HCT116 (cell line): ENCODE data around the gene DIS3L. TPM values are rescaled to one million over a fixed set of nuclear protein-coding genes. Genes with fewer than 3 reads are reported as not detected.

Source experiments
- ATAC-seq: fragments of 200-7000 bp; cut with Tn5 transposase; 2 replicates; pipeline ENCODE4 v1.9.1; 2020; ENCODE audit warnings: mild to moderate bottlenecking, moderate library complexity
- BruUV-seq: library from RNA; stranded (reverse); fragments of 400-500 nt; replicated peaks from 2 replicates; lab custom pipeline; 2021; lab: Mats Ljungman, UMichigan
- CTCF ChIA-PET: fragments of 300-600 bp; sonication (Branson Sonifier 250); formaldehyde crosslinking; loops from one replicate; lab custom pipeline; 2021; ENCODE audit warnings: antibody characterized with exemption; lab: Charles Lee
- POLR2A ChIA-PET: fragments of 300-600, 350-600 bp; sonication (Branson Sonifier 250); formaldehyde crosslinking; loops from one replicate; lab custom pipeline; 2021; ENCODE audit warnings: antibody characterized with exemption; lab: Charles Lee
- RAD21 ChIA-PET, 2 experiments: fragments of 300-600 bp; sonication (Branson Sonifier 250); formaldehyde crosslinking; loops; one replicate each; lab custom pipeline; 2023; ENCODE audit warnings: low total read pairs in 2 of 2; ENCODE audit not compliant: uncharacterized antibody in 2 of 2, unreplicated experiment in 2 of 2, low non-redundant PET in 1 of 2; lab: Charles Lee
- DNase-seq: peaks from one replicate; pipeline ENCODE4 v3.0.0-alpha.2; 2010; ENCODE audit warnings: low read depth, low spot score
- H2AFZ ChIP-seq: fragments of 200-600 bp; shearing (Covaris generic), sonication (generic); 2 replicates; pipeline ENCODE4 v1.6.1; 2017; ENCODE audit warnings: low read depth, mixed run types, mixed read lengths, antibody characterized with exemption, low read length; ENCODE audit not compliant: poor library complexity, severe bottlenecking
- H3K27ac ChIP-seq: 2 replicates; pipeline ENCODE4 v1.5.1; 2012; ENCODE audit warnings: low read depth, low read length
- H3K27me3 ChIP-seq: fragments of 200-600 bp; sonication (generic); 2 replicates; pipeline ENCODE4 v1.6.1; 2016; ENCODE audit warnings: mixed run types, low read length, mixed read lengths; ENCODE audit not compliant: insufficient read depth
- H3K36me3 ChIP-seq, 2 experiments: fragments of 200-500 bp in 1 of 2; fragments of 200-600 bp in 1 of 2; sonication (Bioruptor generic) in 1 of 2; sonication (generic) in 1 of 2; 2 replicates each; pipeline versions ENCODE4 v1.5.1 to v1.6.1; 2014 to 2016; ENCODE audit warnings: low read length in 2 of 2, inconsistent platforms in 1 of 2, mixed read lengths in 1 of 2, mixed run types in 1 of 2; ENCODE audit not compliant: insufficient read depth in 2 of 2, control insufficient read depth in 1 of 2
- H3K4me1 ChIP-seq, 2 experiments: fragments of 200-600 bp in 1 of 2; sonication (generic) in 1 of 2; 2 replicates each; pipeline versions ENCODE4 v1.5.1 to v1.6.1; 2012 to 2017; ENCODE audit warnings: low read length in 2 of 2, inconsistent platforms in 1 of 2, mild to moderate bottlenecking in 1 of 2, mixed read lengths in 1 of 2, mixed run types in 1 of 2, moderate library complexity in 1 of 2; ENCODE audit not compliant: insufficient read depth in 2 of 2, control insufficient read depth in 1 of 2
- H3K4me2 ChIP-seq: fragments of 200-600 bp; sonication (generic); 2 replicates; pipeline ENCODE4 v1.6.1; 2017; ENCODE audit warnings: mixed run types, low read length, mixed read lengths
- H3K4me3 ChIP-seq, 2 experiments: fragments of 200-600 bp in 1 of 2; sonication (generic) in 1 of 2; replicated peaks in 1 of 2; 2 replicates each; pipeline ENCODE4 v1.5.1; 2011 to 2016; ENCODE audit warnings: low read length in 2 of 2, control low read depth in 1 of 2, low read depth in 1 of 2, mild to moderate bottlenecking in 1 of 2, mixed read lengths in 1 of 2, mixed run types in 1 of 2
- H3K79me2 ChIP-seq: fragments of 200-600 bp; sonication (generic); 2 replicates; pipeline ENCODE4 v1.6.1; 2017; ENCODE audit warnings: mild to moderate bottlenecking, mixed run types, low read length, moderate library complexity, mixed read lengths; ENCODE audit not compliant: insufficient read depth
- H3K9ac ChIP-seq: fragments of 200-600 bp; sonication (generic); 2 replicates; pipeline ENCODE4 v1.6.1; 2016; ENCODE audit warnings: low read length, mixed read lengths
- H3K9me2 ChIP-seq: fragments of 200-600 bp; sonication (generic), shearing (Covaris generic); 2 replicates; pipeline ENCODE4 v1.6.1; 2017; ENCODE audit warnings: mixed run types, mild to moderate bottlenecking, moderate library complexity; ENCODE audit not compliant: insufficient read depth
- H3K9me3 ChIP-seq, 2 experiments: fragments of 200-500 bp in 1 of 2; fragments of 200-600 bp in 1 of 2; sonication (Bioruptor generic) in 1 of 2; sonication (generic) in 1 of 2; 2 replicates each; pipeline ENCODE4 v1.6.1; 2014 to 2017; ENCODE audit warnings: low read length in 2 of 2, mixed read lengths in 2 of 2, inconsistent platforms in 1 of 2, low read depth in 1 of 2, mild to moderate bottlenecking in 1 of 2, mixed run types in 1 of 2, moderate library complexity in 1 of 2; ENCODE audit not compliant: control insufficient read depth in 1 of 2, insufficient read depth in 1 of 2
- H4K20me1 ChIP-seq: fragments of 200-600 bp; sonication (generic), shearing (Covaris generic); 2 replicates; pipeline ENCODE4 v1.6.1; 2017; ENCODE audit warnings: mixed run types, mild to moderate bottlenecking, moderate library complexity; ENCODE audit not compliant: insufficient read depth
- CBX3 ChIP-seq: IDR thresholded peaks from 2 replicates; pipeline ENCODE4 v1.6.1; 2012; ENCODE audit warnings: low read depth
- EGR1 ChIP-seq: IDR thresholded peaks from 2 replicates; pipeline ENCODE4 v1.6.1; 2012; ENCODE audit warnings: low read depth
- ELF1 ChIP-seq: IDR thresholded peaks from 2 replicates; pipeline ENCODE4 v1.6.1; 2012; ENCODE audit warnings: low read depth, borderline replicate concordance
- EZH2phosphoT487 ChIP-seq: fragments of 200-600 bp; IDR thresholded peaks from 2 replicates; pipeline ENCODE4 v1.6.1; 2018; ENCODE audit warnings: antibody characterized with exemption, borderline replicate concordance
- FOSL1 ChIP-seq: IDR thresholded peaks from 2 replicates; pipeline ENCODE4 v1.6.1; 2012; ENCODE audit warnings: low read depth
- JUND ChIP-seq: IDR thresholded peaks from 2 replicates; pipeline ENCODE4 v1.6.1; 2012
- POLR2A ChIP-seq: IDR thresholded peaks from 2 replicates; pipeline ENCODE4 v1.7.0; 2011; ENCODE audit warnings: borderline replicate concordance; ENCODE audit not compliant: insufficient read depth, insufficient read length; ENCODE audit errors: extremely low read depth
- POLR2AphosphoS5 ChIP-seq: IDR thresholded peaks from 2 replicates; pipeline ENCODE4 v1.6.1; 2011; ENCODE audit warnings: mild to moderate bottlenecking, low read depth, low read length, moderate library complexity
- SIN3A ChIP-seq: IDR thresholded peaks from 2 replicates; pipeline ENCODE4 v1.6.1; 2012; ENCODE audit warnings: low read depth
- SRF ChIP-seq: IDR thresholded peaks from 2 replicates; pipeline ENCODE4 v1.6.1; 2012; ENCODE audit warnings: low read depth
- YY1 ChIP-seq: IDR thresholded peaks from 2 replicates; pipeline ENCODE4 v1.6.1; 2011; ENCODE audit warnings: low read length, low read depth, moderate library complexity, mild to moderate bottlenecking; ENCODE audit not compliant: insufficient replicate concordance; ENCODE audit errors: extremely low read depth
- ZFX ChIP-seq: fragments of 450-650 bp; IDR thresholded peaks from 2 replicates; pipeline ENCODE4 v1.6.1; 2017
- intact Hi-C: fragments of 100-400 bp; cut with micrococcal nuclease; formaldehyde crosslinking; loops from 2 replicates; pipeline ENCODE4 v1.10.0; 2022
- total RNA-seq: library from RNA; stranded (reverse); gene quantifications from one replicate; pipeline ENCODE4 v1.2.1, GENCODE V29; 2021; ENCODE audit not compliant: unreplicated experiment
- TF ChIP-seq, protein P1 (sequence below): IDR thresholded peaks from 2 replicates; pipeline ENCODE4 v1.6.1; 2012
- TF ChIP-seq, protein P2 (sequence below): IDR thresholded peaks from 2 replicates; pipeline ENCODE4 v1.6.1; 2012

The DIS3L gene
- total RNA-seq, 1 experiment from 2014 or later, result 32.2 TPM

DNA sequence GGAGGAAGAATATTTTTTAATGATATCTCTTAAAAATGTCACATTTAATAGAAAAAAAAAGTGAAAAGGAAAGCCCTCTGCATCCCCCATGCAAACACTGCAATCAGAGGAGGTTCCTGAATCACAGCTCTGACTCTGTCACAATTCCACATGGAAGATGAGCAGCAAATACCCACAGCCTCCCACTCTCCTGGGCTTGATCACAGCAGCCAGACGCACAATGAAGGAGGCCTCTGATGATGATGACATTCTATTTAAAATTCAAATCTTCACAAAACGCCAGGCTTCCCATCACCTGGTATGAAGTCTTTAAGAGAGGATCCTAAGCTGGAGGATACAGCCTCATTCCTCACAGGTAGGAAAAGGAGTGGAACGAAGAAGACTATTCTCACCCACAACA, 9.1 kb upstream of the DIS3L start:
- no peaks in the 10 kb centered on the region for H3K36me3 ChIP-seq
- H2AFZ ChIP-seq, result no peak overlapping the region
- intact Hi-C loops, result no loop called here
- DNase-seq, result no peak
- no peaks in the 10 kb centered on the region for H3K27me3 ChIP-seq
- ChIA-PET CTCF (no interaction called here), POLR2A (no interaction called here), RAD21 (no interaction called here)
- no peak overlapping the region for H3K27ac ChIP-seq
- no TSS peak for BruUV-seq
- no peaks in the 10 kb centered on the region for H4K20me1 ChIP-seq
- H3K9me2 ChIP-seq, result no peaks in the 10 kb centered on the region
- H3K9me3 ChIP-seq, result no peaks in the 10 kb centered on the region
- TF ChIP-seq SRF, result no peak
- TF ChIP-seq POLR2AphosphoS5, result no peak
- TF ChIP-seq ELF1, result no peak
- TF ChIP-seq, protein P1, sequence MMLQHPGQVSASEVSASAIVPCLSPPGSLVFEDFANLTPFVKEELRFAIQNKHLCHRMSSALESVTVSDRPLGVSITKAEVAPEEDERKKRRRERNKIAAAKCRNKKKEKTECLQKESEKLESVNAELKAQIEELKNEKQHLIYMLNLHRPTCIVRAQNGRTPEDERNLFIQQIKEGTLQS, result no peak
- no peak for TF ChIP-seq SIN3A
- TF ChIP-seq CBX3, result no peak
- no peak for TF ChIP-seq POLR2A
- no peak for TF ChIP-seq FOSL1
- TF ChIP-seq, protein P2, sequence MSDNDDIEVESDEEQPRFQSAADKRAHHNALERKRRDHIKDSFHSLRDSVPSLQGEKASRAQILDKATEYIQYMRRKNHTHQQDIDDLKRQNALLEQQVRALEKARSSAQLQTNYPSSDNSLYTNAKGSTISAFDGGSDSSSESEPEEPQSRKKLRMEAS, result no peak
- TF ChIP-seq EZH2phosphoT487, result no peak
- TF ChIP-seq EGR1, result no peak
- TF ChIP-seq ZFX, result no peak
- TF ChIP-seq YY1, result no peak
- no peak for TF ChIP-seq JUND
- no peak overlapping the region for H3K4me3 ChIP-seq
- ATAC-seq, result no peak
- no peak overlapping the region for H3K9ac ChIP-seq
- no peaks in the 10 kb centered on the region for H3K79me2 ChIP-seq
- no peak overlapping the region for H3K4me2 ChIP-seq
- peaks cover 0 to 5% of the 10 kb centered on the region in 2 experiments; a peak in 1 of 4 replicates for H3K4me1 ChIP-seq
